GM23338 (cell line): Measurements from ENCODE around the gene WASL. TPM values are rescaled to one million over a fixed set of nuclear protein-coding genes. Genes with fewer than 3 reads are reported as not detected.
A peak's percentile ranks its signal among the peaks of the same experiment; 100 is the strongest.
"Not testable (repeated sequence)": the region's sequence is repeated elsewhere in the genome, so short reads cannot be mapped to it uniquely, and the experiment has no call there.

Source experiments
- ATAC-seq: fragments of 200-7000 bp; cut with Tn5 transposase; 3 replicates; pipeline ENCODE4 v1.9.1; 2020
- DNase-seq: peaks from one replicate; pipeline ENCODE4 v3.0.0-alpha.2; 2015; ENCODE audit warnings: low spot score
- H2AFZ ChIP-seq: fragments of 200-600 bp; sonication (generic); 2 replicates; pipeline ENCODE4 v1.8.0; 2016; ENCODE audit warnings: antibody characterized with exemption, mild to moderate bottlenecking, moderate library complexity
- H3F3A ChIP-seq: fragments of 200-600 bp; sonication (generic); replicated peaks from 2 replicates; pipeline ENCODE4 v1.8.0; 2017; ENCODE audit warnings: antibody characterized with exemption, mixed run types, low read depth
- H3K27ac ChIP-seq: fragments of 200-600 bp; sonication (generic); 2 replicates; pipeline ENCODE4 v1.6.1; 2016; ENCODE audit warnings: low read depth
- H3K27me3 ChIP-seq: fragments of 200-600 bp; sonication (generic); 2 replicates; pipeline ENCODE4 v1.8.0; 2016; ENCODE audit warnings: mild to moderate bottlenecking, mixed run types, moderate library complexity; ENCODE audit not compliant: insufficient read depth
- H3K36me3 ChIP-seq: fragments of 200-600 bp; sonication (generic); 2 replicates; pipeline ENCODE4 v1.8.0; 2016; ENCODE audit warnings: mild to moderate bottlenecking; ENCODE audit not compliant: insufficient read depth
- H3K4me1 ChIP-seq: fragments of 200-600 bp; sonication (generic); 2 replicates; pipeline ENCODE4 v1.8.0; 2016; ENCODE audit warnings: mild to moderate bottlenecking, moderate library complexity; ENCODE audit not compliant: insufficient read depth
- H3K4me2 ChIP-seq: fragments of 200-600 bp; sonication (generic); 2 replicates; pipeline ENCODE4 v1.7.1; 2017; ENCODE audit warnings: mixed run types
- H3K4me3 ChIP-seq: fragments of 200-600 bp; sonication (generic); 2 replicates; pipeline ENCODE4 v1.6.1; 2016; ENCODE audit warnings: mixed run types
- H3K79me2 ChIP-seq: fragments of 200-600 bp; sonication (generic); replicated peaks from 2 replicates; pipeline ENCODE4 v1.8.0; 2017; ENCODE audit warnings: mild to moderate bottlenecking; ENCODE audit not compliant: insufficient read depth
- H3K9me2 ChIP-seq: fragments of 200-600 bp; sonication (generic); 2 replicates; pipeline ENCODE4 v1.8.0; 2017; ENCODE audit not compliant: insufficient read depth
- H4K20me1 ChIP-seq: fragments of 200-600 bp; sonication (generic); replicated peaks from 2 replicates; pipeline ENCODE4 v1.8.0; 2017; ENCODE audit warnings: mild to moderate bottlenecking; ENCODE audit not compliant: insufficient read depth
- H3K27ac Mint-ChIP-seq: 2 replicates; pipeline ENCODE4 v1.8.0; 2020; ENCODE audit warnings: inconsistent platforms, mild to moderate bottlenecking, moderate library complexity, mixed read lengths
- H3K27me3 Mint-ChIP-seq: 3 replicates; pipeline ENCODE4 v1.8.0; 2022; ENCODE audit warnings: low read depth, mild to moderate bottlenecking, moderate library complexity, mixed read lengths, inconsistent platforms; ENCODE audit not compliant: insufficient read depth, poor library complexity
- H3K36me3 Mint-ChIP-seq: 3 replicates; pipeline ENCODE4 v1.8.0; 2021; ENCODE audit warnings: low read depth, mild to moderate bottlenecking, inconsistent platforms, moderate library complexity, mixed read lengths
- H3K4me1 Mint-ChIP-seq: 3 replicates; pipeline ENCODE4 v1.8.0; 2020; ENCODE audit warnings: mild to moderate bottlenecking, inconsistent platforms, mixed read lengths
- H3K4me3 Mint-ChIP-seq: 3 replicates; pipeline ENCODE4 v1.8.0; 2021; ENCODE audit warnings: moderate library complexity, mild to moderate bottlenecking, inconsistent platforms, mixed read lengths
- H3K9me3 Mint-ChIP-seq: 3 replicates; pipeline ENCODE4 v1.8.0; 2020; ENCODE audit warnings: moderate library complexity, mild to moderate bottlenecking, inconsistent platforms, mixed read lengths
- CREB1 ChIP-seq: fragments of 250-450 bp; sonication (Bioruptor Pico); IDR thresholded peaks from 2 replicates; pipeline ENCODE4 v1.5.0; 2020; ENCODE audit warnings: low read depth, mild to moderate bottlenecking, moderate library complexity
- CTCF ChIP-seq, 2 experiments: fragments of 200-600 bp in 1 of 2; sonication (generic) in 1 of 2; conservative IDR thresholded peaks; 2 replicates each; pipeline versions ENCODE4 v1.5.1 to v1.6.1; 2016 to 2017; ENCODE audit warnings: antibody characterized with exemption in 2 of 2, low read depth in 2 of 2, mild to moderate bottlenecking in 2 of 2, moderate library complexity in 1 of 2
- ETS1 ChIP-seq: IDR thresholded peaks from 2 replicates; pipeline ENCODE4 v1.6.1; 2016; ENCODE audit warnings: antibody characterized with exemption
- EZH2 ChIP-seq: fragments of 200-600 bp; sonication (generic); IDR thresholded peaks from one replicate; pipeline ENCODE4 v1.8.0; 2017; ENCODE audit warnings: antibody characterized with exemption, mild to moderate bottlenecking, low read depth; ENCODE audit not compliant: unreplicated experiment
- STAT1 ChIP-seq: IDR thresholded peaks from one replicate; pipeline ENCODE4 v1.6.1; 2016; ENCODE audit warnings: antibody characterized with exemption; ENCODE audit not compliant: unreplicated experiment
- ZNF114 ChIP-seq: fragments of 250-450 bp; sonication (Bioruptor Pico); IDR thresholded peaks from 2 replicates; pipeline ENCODE4 v1.5.0; 2020; ENCODE audit warnings: mild to moderate bottlenecking, moderate library complexity
- ZNF331 ChIP-seq: fragments of 250-450 bp; sonication (Bioruptor Pico); IDR thresholded peaks from 2 replicates; pipeline ENCODE4 v1.5.0; 2020; ENCODE audit warnings: low read depth, mild to moderate bottlenecking, moderate library complexity
- polyA plus RNA-seq: library from polyadenylated mRNA; unstranded; fragments of >200 nt; fragmentation: Nextera tagmentation; extraction: Ambion mirVana; gene quantifications from 2 replicates; pipeline ENCODE4 v1.2.1, GENCODE V29; 2016
- total RNA-seq: library from RNA; depleted of rRNA; stranded (reverse); fragments of >200 nt; shearing (Covaris generic); gene quantifications from 2 replicates; pipeline ENCODE4 v1.2.3, GENCODE V29; 2014

Gene WASL
- total and polyA plus RNA-seq, 2 experiments from 2014 or later, result 36.4 to 45.3 TPM

GRCh38 chr7:123635551-123636359, 113.0 kb downstream of the WASL start:
- H3K4me3 ChIP-seq, result no peak overlapping the region
- H3K27ac Mint-ChIP-seq, result no peak overlapping the region
- no peaks in the 10 kb centered on the region for H3K27me3 ChIP-seq
- no peaks in the 10 kb centered on the region for H4K20me1 ChIP-seq
- no peaks in the 10 kb centered on the region for H3K4me1 ChIP-seq
- peak; percentile 83 to 90 for TF ChIP-seq CTCF (conservative IDR thresholded peaks at IDR 0.05; ENCODE audit: low read depth in 2 of 2)
- no peak for TF ChIP-seq EZH2
- TF ChIP-seq ZNF114, result no peak
- H3K36me3 Mint-ChIP-seq, result no peaks in the 10 kb centered on the region
- no peaks in the 10 kb centered on the region for H3F3A ChIP-seq
- H3K9me2 ChIP-seq, result no peaks in the 10 kb centered on the region
- peaks cover 5% of the 10 kb centered on the region for H3K4me1 Mint-ChIP-seq
- no peak overlapping the region for H3K27ac ChIP-seq
- no peaks in the 10 kb centered on the region for H3K9me3 Mint-ChIP-seq
- H3K36me3 ChIP-seq, result no peaks in the 10 kb centered on the region
- peak; percentile 60 for DNase-seq
- no peak overlapping the region for H3K4me3 Mint-ChIP-seq
- peaks cover 2% of the 10 kb centered on the region for H3K27me3 Mint-ChIP-seq
- H3K4me2 ChIP-seq, result no peak overlapping the region
- peak; percentile 67 for ATAC-seq
- no peak overlapping the region for H2AFZ ChIP-seq
- no peaks in the 10 kb centered on the region for H3K79me2 ChIP-seq

GRCh38 chr7:123634011-123634573, 114.7 kb downstream of the WASL start:
- H3K4me1 Mint-ChIP-seq, result peaks cover 10% of the 10 kb centered on the region
- H3K36me3 ChIP-seq, ATAC-seq, H3K4me3 Mint-ChIP-seq, H3F3A ChIP-seq, H3K9me2 ChIP-seq, H3K4me3 ChIP-seq, H3K27me3 ChIP-seq, H3K27ac ChIP-seq, H3K27me3 Mint-ChIP-seq, H4K20me1 ChIP-seq, H3K4me2 ChIP-seq, DNase-seq, H3K36me3 Mint-ChIP-seq, H3K79me2 ChIP-seq, H3K9me3 Mint-ChIP-seq, H3K27ac Mint-ChIP-seq, H3K4me1 ChIP-seq, H2AFZ ChIP-seq: not testable (repeated sequence)

- no peak overlapping the region for H3K27ac ChIP-seq
- ATAC-seq (no peak), DNase-seq (no peak)
- no peak overlapping the region for H3K27ac Mint-ChIP-seq
- peaks cover 12% of the 10 kb centered on the region for H3K4me1 Mint-ChIP-seq
- H3F3A ChIP-seq, result no peaks in the 10 kb centered on the region
- no peak overlapping the region for H3K4me3 Mint-ChIP-seq
- H3K4me3 ChIP-seq, result no peak overlapping the region
- H3K27me3 Mint-ChIP-seq, result peaks cover 2% of the 10 kb centered on the region
- no peaks in the 10 kb centered on the region for H3K9me3 Mint-ChIP-seq
- H4K20me1 ChIP-seq, result no peaks in the 10 kb centered on the region
- H3K4me1 ChIP-seq, result no peaks in the 10 kb centered on the region
- H3K9me2 ChIP-seq, result no peaks in the 10 kb centered on the region
- H3K79me2 ChIP-seq, result no peaks in the 10 kb centered on the region
- no peaks in the 10 kb centered on the region for H3K36me3 ChIP-seq
- no peak overlapping the region for H3K4me2 ChIP-seq
- no peaks in the 10 kb centered on the region for H3K36me3 Mint-ChIP-seq
- no peak overlapping the region for H2AFZ ChIP-seq
- no peaks in the 10 kb centered on the region for H3K27me3 ChIP-seq
- TF ChIP-seq ZNF331 (CRISPR knock-in tag) (no peak), EZH2 (no peak), ETS1 (no peak), STAT1 (no peak), CREB1 (CRISPR knock-in tag) (no peak)
Observed at GRCh38 chr7:123633553-123633952, 115.2 kb downstream of the WASL start.
